ENCODE results near the gene HAUS8. TPM values are rescaled to one million over a fixed set of nuclear protein-coding genes. Genes with fewer than 3 reads are reported as not detected.
"Not testable (repeated sequence)": the region's sequence is repeated elsewhere in the genome, so short reads cannot be mapped to it uniquely, and the experiment has no call there.

The HAUS8 gene
- total and polyA plus RNA-seq, 2 experiments from 2014 or later = 2.8 to 5.5 TPM

- Histone ChIP-seq H2AFZ (peak overlapping the region; percentile 38), H3K36me3 (replicated peaks; ENCODE audit: insufficient read depth, low read depth) (no peaks in the 10 kb centered on the region), H3K4me3 (peak overlapping the region; percentile 13), H3K9me3 (ENCODE audit: low read depth) (no peaks in the 10 kb centered on the region), H3K9me2 (replicated peaks; ENCODE audit: insufficient read depth) (no peaks in the 10 kb centered on the region), H3K27ac (peak overlapping the region; percentile 31), H4K20me1 (ENCODE audit: insufficient read depth, poor library complexity, severe bottlenecking) (no peaks in the 10 kb centered on the region), H3K4me1 (ENCODE audit: insufficient read depth) (peaks cover 10% of the 10 kb centered on the region), H3K79me2 (no peaks in the 10 kb centered on the region), H3K4me2 (peak overlapping the region; percentile 95), H3K27me3 (peaks cover 7% of the 10 kb centered on the region)
- 2% methylated on average over 36 of the region's 40 CpGs for WGBS (ENCODE audit: low lambda C conversion rate, missing lambda C conversion rate)
- TF ChIP-seq EZH2 (IDR thresholded peaks at IDR 0.05; ENCODE audit: borderline replicate concordance) (no peak), EZH2phosphoT487 (IDR thresholded peaks at IDR 0.05; ENCODE audit: low read depth, severe bottlenecking, unreplicated experiment) (no peak), CTCF (IDR thresholded peaks at IDR 0.05; ENCODE audit: poor library complexity) (no peak)
- peak; percentile 55 for DNase-seq (ENCODE audit: low spot score)
Observed at GRCh38 chr19:17025991-17026658, 49.1 kb downstream of the HAUS8 start.

- Histone ChIP-seq H3K27me3 (peaks cover 7% of the 10 kb centered on the region), H3K36me3 (replicated peaks; ENCODE audit: insufficient read depth, low read depth) (no peaks in the 10 kb centered on the region)
Observed at GRCh38 chr19:17025361-17025760, 49.9 kb downstream of the HAUS8 start.

GRCh38 chr19:17024941-17025340 is 50.3 kb downstream of the HAUS8 start:
- H2AFZ ChIP-seq; H3K79me2 ChIP-seq; H3K9me2 ChIP-seq (replicated peaks; ENCODE audit: insufficient read depth); H3K27me3 ChIP-seq; H3K4me3 ChIP-seq; H4K20me1 ChIP-seq (ENCODE audit: insufficient read depth, poor library complexity, severe bottlenecking); H3K4me1 ChIP-seq (ENCODE audit: insufficient read depth); H3K27ac ChIP-seq; H3K9me3 ChIP-seq (ENCODE audit: low read depth); H3K36me3 ChIP-seq (replicated peaks; ENCODE audit: insufficient read depth, low read depth); DNase-seq (ENCODE audit: low spot score): not testable (repeated sequence)
- peak overlapping the region; percentile 95 for H3K4me2 ChIP-seq
- WGBS (ENCODE audit: low lambda C conversion rate, missing lambda C conversion rate) = 71% methylated on average over 8 of the region's 8 CpGs

More at GRCh38 chr19:17025361-17025760, 49.9 kb downstream of the HAUS8 start:
- Histone ChIP-seq H2AFZ (no peak overlapping the region), H3K27ac (no peak overlapping the region), H3K9me3 (ENCODE audit: low read depth) (no peaks in the 10 kb centered on the region), H3K4me1 (ENCODE audit: insufficient read depth) (peaks cover 10% of the 10 kb centered on the region), H3K79me2 (no peaks in the 10 kb centered on the region), H3K9me2 (replicated peaks; ENCODE audit: insufficient read depth) (no peaks in the 10 kb centered on the region), H3K4me2 (peak overlapping the region; percentile 95), H3K4me3 (no peak overlapping the region), H4K20me1 (ENCODE audit: insufficient read depth, poor library complexity, severe bottlenecking) (no peaks in the 10 kb centered on the region)
- no peak for DNase-seq (ENCODE audit: low spot score)
- TF ChIP-seq CTCF (IDR thresholded peaks at IDR 0.05; ENCODE audit: poor library complexity) (no peak), EZH2phosphoT487 (IDR thresholded peaks at IDR 0.05; ENCODE audit: low read depth, severe bottlenecking, unreplicated experiment) (no peak), EZH2 (IDR thresholded peaks at IDR 0.05; ENCODE audit: borderline replicate concordance) (no peak)
- 86% methylated on average over 6 of the region's 6 CpGs for WGBS (ENCODE audit: low lambda C conversion rate, missing lambda C conversion rate)

GRCh38 chr19:17023805-17024204 is 51.4 kb downstream of the HAUS8 start:
- Histone ChIP-seq H3K79me2 (no peaks in the 10 kb centered on the region), H3K9me2 (replicated peaks; ENCODE audit: insufficient read depth) (no peaks in the 10 kb centered on the region), H3K4me3 (no peak overlapping the region), H2AFZ (no peak overlapping the region), H3K9me3 (ENCODE audit: low read depth) (no peaks in the 10 kb centered on the region), H3K27me3 (peaks cover 7% of the 10 kb centered on the region), H4K20me1 (ENCODE audit: insufficient read depth, poor library complexity, severe bottlenecking) (no peaks in the 10 kb centered on the region), H3K36me3 (replicated peaks; ENCODE audit: insufficient read depth, low read depth) (no peaks in the 10 kb centered on the region), H3K4me1 (ENCODE audit: insufficient read depth) (peaks cover 10% of the 10 kb centered on the region), H3K4me2 (no peak overlapping the region), H3K27ac (no peak overlapping the region)
- WGBS (ENCODE audit: low lambda C conversion rate, missing lambda C conversion rate) = 96% methylated on average over 3 of the region's 3 CpGs
- no peak for TF ChIP-seq EZH2phosphoT487 (IDR thresholded peaks at IDR 0.05; ENCODE audit: low read depth, severe bottlenecking, unreplicated experiment)
- no peak for DNase-seq (ENCODE audit: low spot score)

Data from hepatocyte (in vitro differentiated cells).